Hypothalamus (tissue), 51 donors: ENCODE results near the gene TOMT.

Source experiments
- DNase-seq, 51 donors: peaks; one replicate each; lab custom pipeline; 2025; lab: John Stamatoyannopoulos, UW

Gene TOMT

GRCh38 chr11:72157131-72157530 is 51.4 kb downstream of the TOMT start:
- DNase-seq = no peak
